ENCODE measurements around the gene SLC6A5. TPM values are rescaled to one million over a fixed set of nuclear protein-coding genes. Genes with fewer than 3 reads are reported as not detected.

Gene SLC6A5
- total and polyA plus RNA-seq, 2 donors (not counting 3 experiments of a cell fraction or from before 2014, with no cell fraction given), result not detected

- no peaks in the 10 kb centered on the region for H3K36me3 ChIP-seq (ENCODE audit: control insufficient read depth in 2 of 2, extremely low read depth in 1 of 2, insufficient read depth in 2 of 2, low read length in 2 of 2)
- H3K9me1 ChIP-seq (replicated peaks; ENCODE audit: control insufficient read depth, extremely low read depth, insufficient read depth, low read length), result no peaks in the 10 kb centered on the region
- H3K4me3 ChIP-seq (replicated peaks in 1 of 3; ENCODE audit: insufficient read depth in 1 of 3, low read depth in 1 of 3, low read length in 3 of 3), result no peak overlapping the region
- H3K79me2 ChIP-seq (ENCODE audit: control insufficient read depth, insufficient read depth, low read length), result no peaks in the 10 kb centered on the region
- BruUV-seq (replicated peaks), result no TSS peak
- no peak for DNase-seq (ENCODE audit: low read depth, low spot score)
- ChIA-PET POLR2A (no interaction called here), CTCF (interaction anchor here (1.1 kb wide), 1 partner anchor 15 kb away, joined by 3 read pairs; no protein-coding TSS in a partner anchor)
- H3K27me3 ChIP-seq (ENCODE audit: control insufficient read depth in 2 of 2, insufficient read depth in 2 of 2, low read length in 2 of 2), result no peaks in the 10 kb centered on the region
- no peak overlapping the region for H3K27ac ChIP-seq (ENCODE audit: insufficient read depth, low read depth, low read length)
- dilution Hi-C loops (cut with MboI; ENCODE audit: extremely low pct_ligation_motif_present, low sequenced_read_pairs) (no loop called here), intact Hi-C loops (cut with micrococcal nuclease) (no loop called here)
- H3K9me3 ChIP-seq (replicated peaks; ENCODE audit: control insufficient read depth, insufficient read depth, low read length), result no peaks in the 10 kb centered on the region
- H3K4me1 ChIP-seq (ENCODE audit: control insufficient read depth, extremely low read depth, insufficient read depth, low read length), result no peaks in the 10 kb centered on the region
- H4K20me1 ChIP-seq (replicated peaks; ENCODE audit: control insufficient read depth, extremely low read depth, insufficient read depth, low read length), result no peaks in the 10 kb centered on the region
- no peak overlapping the region for H3K4me2 ChIP-seq (ENCODE audit: insufficient read depth, low read length)
- no peak for TF ChIP-seq EZH2 (IDR thresholded peaks at IDR 0.05; ENCODE audit: borderline replicate concordance, low read depth, low read length, severe bottlenecking)
- no peak for TF ChIP-seq POLR2AphosphoS5 (IDR thresholded peaks at IDR 0.05; ENCODE audit: insufficient read depth, low read depth, low read length)
- no peak for TF ChIP-seq POLR2A (IDR thresholded peaks at IDR 0.05; ENCODE audit: low read depth, low read length)
- TF ChIP-seq CTCF (IDR thresholded peaks at IDR 0.05; ENCODE audit: extremely low read depth in 1 of 2, insufficient read depth in 1 of 2, low read depth in 1 of 2, low read length in 2 of 2), result no peak
- TF ChIP-seq MYC (IDR thresholded peaks at IDR 0.05; ENCODE audit: low read depth, low read length), result no peak
- no peak for TF ChIP-seq MAX (IDR thresholded peaks at IDR 0.05; ENCODE audit: insufficient read depth, insufficient read length)
- FAIRE-seq, result no peak
- H3K9ac ChIP-seq (replicated peaks; ENCODE audit: extremely low read depth, insufficient read depth, low read length), result no peak overlapping the region
- no peak overlapping the region for H2AFZ ChIP-seq (ENCODE audit: low read depth, low read length)
Measured at GRCh38 chr11:20656901-20657300, 57.5 kb downstream of the SLC6A5 start.

GRCh38 chr11:20658135-20658534 is 58.7 kb downstream of the SLC6A5 start:
- CTCF ChIA-PET, result no interaction called here
- BruUV-seq (replicated peaks), result no TSS peak
- no peak for FAIRE-seq

More at GRCh38 chr11:20658135-20658534, 58.7 kb downstream of the SLC6A5 start:
- Histone ChIP-seq H3K9me1 (replicated peaks; ENCODE audit: control insufficient read depth, extremely low read depth, insufficient read depth, low read length) (no peaks in the 10 kb centered on the region), H3K4me1 (ENCODE audit: control insufficient read depth, extremely low read depth, insufficient read depth, low read length) (no peaks in the 10 kb centered on the region), H3K27me3 (ENCODE audit: control insufficient read depth in 2 of 2, insufficient read depth in 2 of 2, low read length in 2 of 2) (no peaks in the 10 kb centered on the region), H3K27ac (ENCODE audit: insufficient read depth, low read depth, low read length) (no peak overlapping the region), H3K4me3 (replicated peaks in 1 of 3; ENCODE audit: insufficient read depth in 1 of 3, low read depth in 1 of 3, low read length in 3 of 3) (no peak overlapping the region), H4K20me1 (replicated peaks; ENCODE audit: control insufficient read depth, extremely low read depth, insufficient read depth, low read length) (no peaks in the 10 kb centered on the region), H2AFZ (ENCODE audit: low read depth, low read length) (no peak overlapping the region), H3K79me2 (ENCODE audit: control insufficient read depth, insufficient read depth, low read length) (no peaks in the 10 kb centered on the region), H3K4me2 (ENCODE audit: insufficient read depth, low read length) (no peak overlapping the region), H3K36me3 (ENCODE audit: control insufficient read depth in 2 of 2, extremely low read depth in 1 of 2, insufficient read depth in 2 of 2, low read length in 2 of 2) (no peaks in the 10 kb centered on the region), H3K9me3 (replicated peaks; ENCODE audit: control insufficient read depth, insufficient read depth, low read length) (no peaks in the 10 kb centered on the region), H3K9ac (replicated peaks; ENCODE audit: extremely low read depth, insufficient read depth, low read length) (no peak overlapping the region)
- dilution Hi-C loops (cut with MboI; ENCODE audit: extremely low pct_ligation_motif_present, low sequenced_read_pairs) (no loop called here), intact Hi-C loops (cut with micrococcal nuclease) (no loop called here)
- no peak for DNase-seq (ENCODE audit: low read depth, low spot score)
- POLR2A ChIA-PET, result no interaction called here
- TF ChIP-seq MYC (IDR thresholded peaks at IDR 0.05; ENCODE audit: low read depth, low read length), result no peak
- no peak for TF ChIP-seq POLR2A (IDR thresholded peaks at IDR 0.05; ENCODE audit: low read depth, low read length)
- TF ChIP-seq MAX (IDR thresholded peaks at IDR 0.05; ENCODE audit: insufficient read depth, insufficient read length), result no peak
- no peak for TF ChIP-seq GATA2 (IDR thresholded peaks at IDR 0.05; ENCODE audit: insufficient read depth, insufficient read length, low read depth, low read length)
- TF ChIP-seq CTCF (IDR thresholded peaks at IDR 0.05; ENCODE audit: extremely low read depth in 1 of 2, insufficient read depth in 1 of 2, low read depth in 1 of 2, low read length in 2 of 2), result no peak
- no peak for TF ChIP-seq POLR2AphosphoS5 (IDR thresholded peaks at IDR 0.05; ENCODE audit: insufficient read depth, low read depth, low read length)
- TF ChIP-seq FOS (IDR thresholded peaks at IDR 0.05; ENCODE audit: borderline replicate concordance, insufficient read depth, low read length), result no peak
- no peak for TF ChIP-seq EZH2 (IDR thresholded peaks at IDR 0.05; ENCODE audit: borderline replicate concordance, low read depth, low read length, severe bottlenecking)
- TF ChIP-seq JUN (IDR thresholded peaks at IDR 0.05; ENCODE audit: borderline replicate concordance, insufficient read depth, insufficient read length, low read depth), result no peak

Data from endothelial cell of umbilical vein (primary cell).